ENCODE results near the gene PBX1.

PBX1 gene

DNA sequence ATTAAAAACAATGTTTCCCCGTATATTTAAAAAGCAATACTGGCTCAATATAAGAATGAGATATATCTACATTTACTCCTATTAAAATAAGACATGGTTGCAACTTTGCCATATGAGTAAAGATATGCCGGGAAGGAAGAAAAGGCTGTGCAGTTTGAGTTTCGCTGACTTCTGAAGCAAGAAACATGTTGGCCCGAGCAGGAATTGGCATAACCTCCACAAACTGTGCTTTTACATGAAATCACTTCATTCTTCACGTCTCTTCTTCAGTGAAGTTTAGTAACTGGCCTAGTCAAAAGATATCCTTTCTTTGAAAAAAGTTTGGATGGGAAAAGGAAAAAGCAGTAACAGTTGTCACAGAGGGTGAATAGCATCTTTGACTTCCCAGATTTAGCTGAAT lies 342.0 kb downstream of the PBX1 start:
- in situ Hi-C loops (cut with MboI; ENCODE audit: low sequenced_read_pairs) = no loop called here

Data from HL-60/S4 treated with retinoic acid at 250 ng/mL for 4 days and 3 days (cell line).